HepG2 (cell line): ENCODE measurements around the gene NEK5. TPM values are rescaled to one million over a fixed set of nuclear protein-coding genes. Genes with fewer than 3 reads are reported as not detected.
"Not testable (repeated sequence)": the region's sequence is repeated elsewhere in the genome, so short reads cannot be mapped to it uniquely, and the experiment has no call there.

Experiments used
- ATAC-seq: fragments of 200-7000 bp; cut with Tn5 transposase; 3 replicates; pipeline ENCODE4 v1.9.1; 2020; ENCODE audit warnings: mild to moderate bottlenecking, moderate library complexity
- BruUV-seq: library from RNA; stranded (reverse); fragments of 400-500 nt; replicated peaks from 2 replicates; lab custom pipeline; 2021; lab: Mats Ljungman, UMichigan
- CTCF ChIA-PET: fragments of 300-600 bp; formaldehyde crosslinking; extraction: SDS; loops from one replicate; lab custom pipeline; 2021; ENCODE audit warnings: low total read pairs, inconsistent platforms, low intra/inter-chr PET ratio; lab: Yijun Ruan, JAX
- POLR2A ChIA-PET: fragments of 350-600 bp; sonication (Branson Sonifier 250); formaldehyde crosslinking; loops from one replicate; lab custom pipeline; 2020; ENCODE audit warnings: antibody characterized with exemption, inconsistent platforms; lab: Yijun Ruan, JAX
- DNase-seq: peaks from one replicate; pipeline ENCODE4 v3.0.0-alpha.2; 2015; ENCODE audit warnings: low spot score
- FAIRE-seq: peaks from 3 replicates; lab custom pipeline; 2011; peaks lifted over from hg19 to GRCh38; lab: Jason Lieb, UNC
- H2AFZ ChIP-seq: one replicate; pipeline ENCODE4 v1.6.1; 2011; ENCODE audit warnings: low read length, inconsistent platforms
- H3K27ac ChIP-seq: fragments of 300-600 bp; 3 replicates; pipeline ENCODE4 v1.8.0; 2011; ENCODE audit warnings: mixed run types, mild to moderate bottlenecking, mixed read lengths, low read length, inconsistent platforms; ENCODE audit not compliant: insufficient read depth; ENCODE audit errors: extremely low read length
- H3K27me3 ChIP-seq, 2 experiments: fragments of 200-600 bp in 1 of 2; 2 replicates in 1 of 2; 3 replicates in 1 of 2; pipeline versions ENCODE4 v1.6.0 to v1.8.0; 2011; ENCODE audit warnings: low read length in 2 of 2, mild to moderate bottlenecking in 2 of 2, moderate library complexity in 2 of 2, inconsistent platforms in 1 of 2; ENCODE audit not compliant: insufficient read depth in 2 of 2, control insufficient read depth in 1 of 2
- H3K36me3 ChIP-seq, 2 experiments: fragments of 200-600 bp in 1 of 2; replicated peaks in 1 of 2; 2 replicates in 1 of 2; 3 replicates in 1 of 2; pipeline versions ENCODE4 v1.5.1 to v1.8.0; 2011; ENCODE audit warnings: low read length in 2 of 2, inconsistent platforms in 1 of 2; ENCODE audit not compliant: insufficient read depth in 2 of 2, control insufficient read depth in 1 of 2
- H3K4me1 ChIP-seq: 2 replicates; pipeline ENCODE4 v1.5.1; 2012; ENCODE audit warnings: low read length, inconsistent platforms; ENCODE audit not compliant: insufficient read depth
- H3K4me2 ChIP-seq: 2 replicates; pipeline ENCODE4 v1.6.0; 2011; ENCODE audit warnings: low read depth, low read length, inconsistent platforms
- H3K4me3 ChIP-seq, 3 experiments: fragments of 200-600 bp in 1 of 3; sonication (generic), shearing (Covaris generic) in 1 of 3; replicated peaks in 1 of 3; 2 replicates each; pipeline ENCODE4 v1.5.1; 2011 to 2016; ENCODE audit warnings: low read length in 3 of 3, inconsistent platforms in 2 of 3, low read depth in 2 of 3, mild to moderate bottlenecking in 2 of 3, control low read depth in 1 of 3, mixed read lengths in 1 of 3; ENCODE audit not compliant: insufficient read depth in 1 of 3
- H3K79me2 ChIP-seq: one replicate; pipeline ENCODE4 v1.6.1; 2011; ENCODE audit warnings: low read length, inconsistent platforms; ENCODE audit not compliant: insufficient read depth
- H3K9ac ChIP-seq: 2 replicates; pipeline ENCODE4 v1.6.0; 2011; ENCODE audit warnings: mild to moderate bottlenecking, low read depth, low read length, inconsistent platforms; ENCODE audit not compliant: insufficient read depth
- H3K9me3 ChIP-seq: 2 replicates; pipeline ENCODE4 v1.5.1; 2012; ENCODE audit warnings: mild to moderate bottlenecking, low read length
- H4K20me1 ChIP-seq: 2 replicates; pipeline ENCODE4 v1.6.0; 2011; ENCODE audit warnings: inconsistent platforms, mild to moderate bottlenecking, low read length, moderate library complexity; ENCODE audit not compliant: insufficient read depth
- CEBPB ChIP-seq: IDR thresholded peaks from 2 replicates; pipeline ENCODE4 v1.6.1; 2011; ENCODE audit warnings: low read depth, low read length, improper control_type of control experiment, borderline replicate concordance
- CEBPG ChIP-seq: IDR thresholded peaks from 2 replicates; pipeline ENCODE4 v1.6.1; 2016
- TBX3 ChIP-seq: fragments of 450-650 bp; IDR thresholded peaks from 2 replicates; pipeline ENCODE4 v1.6.1; 2017; ENCODE audit warnings: antibody characterized with exemption, mild to moderate bottlenecking, inconsistent platforms, borderline replicate concordance
- ZBTB33 ChIP-seq: sonication (generic); formaldehyde crosslinking; IDR thresholded peaks from 2 replicates; pipeline ENCODE4 v1.4.0; 2020; ENCODE audit warnings: missing genetic modification reagents
- ZNF562 ChIP-seq: sonication (generic); formaldehyde crosslinking; IDR thresholded peaks from 2 replicates; pipeline ENCODE4 v1.8.0; 2022; ENCODE audit warnings: missing genetic modification reagents, borderline replicate concordance
- ZNF770 ChIP-seq: sonication (generic); formaldehyde crosslinking; IDR thresholded peaks from 2 replicates; pipeline ENCODE4 v1.5.0; 2020; ENCODE audit warnings: mild to moderate bottlenecking, missing genetic modification reagents
- WGBS: methylation state at CpG from one replicate; pipeline ENCODE4 v1.1.6; 2017; ENCODE audit warnings: low lambda C conversion rate; 5-methylcytosine and 5-hydroxymethylcytosine counted together
- in situ Hi-C: cut with HindIII; loops from 2 replicates; pipeline ENCODE4 v1.10.0; 2017; ENCODE audit warnings: low pct_unique_long_range_greater_than_20kb; ENCODE audit not compliant: extremely low pct_ligation_motif_present
- intact Hi-C: fragments of 100-400 bp; cut with micrococcal nuclease; formaldehyde crosslinking; loops from one replicate; pipeline ENCODE4 v1.10.0; 2022; ENCODE audit not compliant: unreplicated experiment
- polyA plus RNA-seq, 8 experiments: library from polyadenylated mRNA; depleted of rRNA in 3 of 8; stranded (reverse) in 7 of 8; unstranded in 1 of 8; fragments of >200 nt; fragmentation: Illumina TruSeq in 4 of 8; extraction: Trizol in 4 of 8; gene quantifications; 2 replicates each; pipeline versions ENCODE4 v1.2.1 to v1.2.3, GENCODE V29; 2011 to 2016; ENCODE audit warnings: low read depth in 4 of 8, missing spikeins in 1 of 8, mixed read lengths in 1 of 8; ENCODE audit not compliant: insufficient read depth in 1 of 8
- total RNA-seq, 5 experiments: library from RNA; depleted of rRNA; stranded (reverse); fragments of >200 nt; fragmentation: Illumina TruSeq; extraction: Trizol; gene quantifications; 2 replicates each; pipeline ENCODE4 v1.2.3, GENCODE V29; 2016; ENCODE audit warnings: low read depth in 1 of 5
- TF ChIP-seq, protein P1 (sequence below): sonication (generic); formaldehyde crosslinking; IDR thresholded peaks from 2 replicates; pipeline ENCODE4 v1.4.0; 2020; ENCODE audit warnings: missing genetic modification reagents

NEK5 gene
- total and polyA plus RNA-seq, 2 of the 13 experiments (the other 11 are each of a cell fraction or from before 2014, with no cell fraction given), result 0.12 to 0.22 TPM

- TF ChIP-seq, protein P1, sequence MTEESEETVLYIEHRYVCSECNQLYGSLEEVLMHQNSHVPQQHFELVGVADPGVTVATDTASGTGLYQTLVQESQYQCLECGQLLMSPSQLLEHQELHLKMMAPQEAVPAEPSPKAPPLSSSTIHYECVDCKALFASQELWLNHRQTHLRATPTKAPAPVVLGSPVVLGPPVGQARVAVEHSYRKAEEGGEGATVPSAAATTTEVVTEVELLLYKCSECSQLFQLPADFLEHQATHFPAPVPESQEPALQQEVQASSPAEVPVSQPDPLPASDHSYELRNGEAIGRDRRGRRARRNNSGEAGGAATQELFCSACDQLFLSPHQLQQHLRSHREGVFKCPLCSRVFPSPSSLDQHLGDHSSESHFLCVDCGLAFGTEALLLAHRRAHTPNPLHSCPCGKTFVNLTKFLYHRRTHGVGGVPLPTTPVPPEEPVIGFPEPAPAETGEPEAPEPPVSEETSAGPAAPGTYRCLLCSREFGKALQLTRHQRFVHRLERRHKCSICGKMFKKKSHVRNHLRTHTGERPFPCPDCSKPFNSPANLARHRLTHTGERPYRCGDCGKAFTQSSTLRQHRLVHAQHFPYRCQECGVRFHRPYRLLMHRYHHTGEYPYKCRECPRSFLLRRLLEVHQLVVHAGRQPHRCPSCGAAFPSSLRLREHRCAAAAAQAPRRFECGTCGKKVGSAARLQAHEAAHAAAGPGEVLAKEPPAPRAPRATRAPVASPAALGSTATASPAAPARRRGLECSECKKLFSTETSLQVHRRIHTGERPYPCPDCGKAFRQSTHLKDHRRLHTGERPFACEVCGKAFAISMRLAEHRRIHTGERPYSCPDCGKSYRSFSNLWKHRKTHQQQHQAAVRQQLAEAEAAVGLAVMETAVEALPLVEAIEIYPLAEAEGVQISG (CRISPR knock-in tag), result no peak
- no peak for TF ChIP-seq ZNF562 (CRISPR knock-in tag)
- no peak for TF ChIP-seq TBX3
These were observed 25.5 kb downstream of the NEK5 start (continued) for GRCh38 chr13:52103386-52103785.

- BruUV-seq, in situ Hi-C loops: not testable (repeated sequence)
- POLR2A ChIA-PET, result interaction anchor here (1.5 kb wide), 1 partner anchor 14 kb away, joined by 3 read pairs; no protein-coding TSS in a partner anchor
These were observed 26.4 kb downstream of the NEK5 start for GRCh38 chr13:52102423-52102822.

More at GRCh38 chr13:52102423-52102822, 26.4 kb downstream of the NEK5 start:
- peak; percentile 73 for TF ChIP-seq CEBPB
- TF ChIP-seq ZBTB33 (CRISPR knock-in tag), result peak; percentile 30; the same call in 1 of the 2 replicates
- TF ChIP-seq ZNF770 (CRISPR knock-in tag), result peak; percentile 76; the same call in 1 of the 2 replicates
- TF ChIP-seq CEBPG (CRISPR knock-in tag), result peak; percentile 67
- intact Hi-C loops, H3K9me3 ChIP-seq, H3K4me3 ChIP-seq, FAIRE-seq, DNase-seq, CTCF ChIA-PET, H3K27ac ChIP-seq, H4K20me1 ChIP-seq, H3K79me2 ChIP-seq, H3K27me3 ChIP-seq, H2AFZ ChIP-seq, H3K9ac ChIP-seq, H3K4me2 ChIP-seq, ATAC-seq, H3K36me3 ChIP-seq: not testable (repeated sequence)
- H3K4me1 ChIP-seq, result peaks cover 38% of the 10 kb centered on the region
- 85% methylated on average over 3 of the region's 3 CpGs for WGBS
